ENCODE results near the gene PSMB3. TPM values are rescaled to one million over a fixed set of nuclear protein-coding genes. Genes with fewer than 3 reads are reported as not detected.

The PSMB3 gene
- total RNA-seq, result 156 TPM

DNA sequence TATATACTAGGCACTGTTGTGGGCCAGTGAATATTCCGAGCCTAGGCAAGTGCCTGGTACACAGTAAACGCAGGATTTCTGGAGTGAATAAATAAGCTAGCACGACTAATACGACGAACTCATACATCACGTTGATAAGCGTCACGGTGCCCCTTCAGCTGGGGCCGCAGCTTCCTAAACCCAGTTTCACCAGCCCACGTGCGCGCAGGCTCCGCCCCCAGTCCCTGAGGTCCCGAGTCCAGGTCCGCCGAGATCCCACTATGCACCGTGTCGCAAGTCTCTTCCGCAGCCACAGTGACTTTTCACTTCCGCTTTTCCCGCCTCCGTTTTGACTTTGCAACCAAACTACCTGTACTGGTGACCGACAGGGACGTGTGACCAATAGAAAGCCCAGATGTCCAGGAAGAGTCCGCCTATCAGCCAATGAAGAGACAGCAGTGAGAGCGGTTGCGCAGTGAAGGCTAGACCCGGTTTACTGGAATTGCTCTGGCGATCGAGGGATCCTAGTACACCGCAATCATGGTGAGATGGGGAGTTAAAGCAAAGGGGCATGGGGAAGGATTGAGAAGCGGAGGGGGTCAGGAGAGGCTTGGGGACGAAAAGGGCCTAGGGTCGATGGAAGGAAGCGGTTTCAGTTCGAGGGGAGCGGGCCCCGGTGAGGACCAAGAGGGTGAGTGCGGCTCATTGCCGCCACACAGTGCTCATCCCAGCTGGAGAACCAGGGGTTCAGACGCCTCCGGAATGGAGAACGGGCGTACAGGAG, at the start of gene PSMB3:
Gene PSMB3 (plus strand): TSS at position 434 of the 763 bp plus-strand sequence. CDS start 86 bp downstream, at position 520.
- Histone ChIP-seq H3K27ac (ENCODE audit: low read depth, low read length) (peak within 1 kb of the TSS; percentile 94), H3K4me1 (ENCODE audit: control insufficient read depth in 3 of 3, insufficient read depth in 3 of 3, low read length in 3 of 3) (peaks cover 36 to 60% (median 49%) of the 10 kb centered on the region in 3 donors), H3K36me3 (ENCODE audit: control insufficient read depth in 3 of 3, insufficient read depth in 3 of 3, low read length in 3 of 3) (peaks cover 15 to 21% (median 16%) of the 10 kb centered on the region in 3 donors), H3K27me3 (ENCODE audit: control insufficient read depth in 3 of 3, insufficient read depth in 3 of 3, low read length in 3 of 3) (peaks cover 5 to 42% (median 34%) of the 10 kb centered on the region in 3 donors), H3K9me3 (ENCODE audit: control insufficient read depth in 3 of 3, low read length in 3 of 3) (no peaks in the 10 kb centered on the region), H3K9ac (ENCODE audit: low read depth in 1 of 3, low read length in 3 of 3) (peak within 1 kb of the TSS; percentile 97 to 98 (median 97)), H3K4me3 (ENCODE audit: low read length in 3 of 3) (peak within 1 kb of the TSS; percentile 98 to 99 (median 99))

DNA sequence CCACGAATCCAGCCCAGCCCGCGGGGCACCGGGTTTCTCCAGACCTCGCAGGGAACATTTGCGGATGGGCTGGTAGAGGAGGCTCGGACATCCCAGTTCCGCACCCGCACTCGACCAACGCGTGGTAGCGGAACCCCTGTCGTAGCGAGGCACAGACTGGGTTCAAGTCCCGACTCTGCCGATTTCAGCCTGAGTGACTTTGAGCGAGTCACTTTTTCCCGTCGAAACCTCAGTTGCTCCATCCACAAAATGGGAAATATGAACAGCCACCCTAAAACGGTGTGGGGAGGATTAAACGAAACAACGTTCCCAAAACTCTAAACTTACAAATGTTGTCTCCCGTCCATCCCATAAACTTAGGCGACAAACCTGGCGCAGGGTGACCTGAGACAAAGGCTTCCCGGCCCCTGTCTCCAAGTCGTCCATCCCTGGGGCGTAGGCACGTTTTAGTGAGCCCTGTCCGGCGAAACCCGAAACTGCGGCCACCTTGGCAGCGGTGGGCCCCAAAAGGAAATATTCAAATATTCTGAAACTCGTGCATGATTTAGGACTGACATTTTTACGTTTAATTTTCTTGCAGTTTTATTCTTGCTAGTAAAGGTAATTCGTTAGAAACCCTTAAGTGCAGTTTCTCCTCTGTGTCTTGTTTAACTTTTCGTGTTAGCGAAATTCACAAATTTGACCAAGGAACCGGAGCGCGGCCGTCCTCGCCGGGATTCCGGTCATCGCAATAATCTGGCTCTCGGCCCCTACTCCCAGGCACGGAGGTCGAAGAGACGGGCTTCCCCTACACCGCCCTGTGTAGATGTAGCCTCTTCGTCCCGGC, 49.4 kb upstream of the PSMB3 start:
- Histone ChIP-seq H3K36me3 (ENCODE audit: control insufficient read depth in 3 of 3, insufficient read depth in 3 of 3, low read length in 3 of 3) (peaks cover 3 to 10% (median 6%) of the 10 kb centered on the region in 3 donors), H3K9ac (ENCODE audit: low read depth in 1 of 3, low read length in 3 of 3) (peak overlapping the region; percentile 97 to 98 (median 97)), H3K4me3 (ENCODE audit: low read length in 3 of 3) (peak overlapping the region; percentile 88 to 96 (median 92)), H3K27me3 (ENCODE audit: control insufficient read depth in 3 of 3, insufficient read depth in 3 of 3, low read length in 3 of 3) (no peaks in the 10 kb centered on the region), H3K4me1 (ENCODE audit: control insufficient read depth in 3 of 3, insufficient read depth in 3 of 3, low read length in 3 of 3) (peaks cover 35 to 60% (median 36%) of the 10 kb centered on the region in 3 donors), H3K27ac (ENCODE audit: low read depth, low read length) (peak overlapping the region; percentile 98), H3K9me3 (ENCODE audit: control insufficient read depth in 3 of 3, low read length in 3 of 3) (no peaks in the 10 kb centered on the region)

DNA sequence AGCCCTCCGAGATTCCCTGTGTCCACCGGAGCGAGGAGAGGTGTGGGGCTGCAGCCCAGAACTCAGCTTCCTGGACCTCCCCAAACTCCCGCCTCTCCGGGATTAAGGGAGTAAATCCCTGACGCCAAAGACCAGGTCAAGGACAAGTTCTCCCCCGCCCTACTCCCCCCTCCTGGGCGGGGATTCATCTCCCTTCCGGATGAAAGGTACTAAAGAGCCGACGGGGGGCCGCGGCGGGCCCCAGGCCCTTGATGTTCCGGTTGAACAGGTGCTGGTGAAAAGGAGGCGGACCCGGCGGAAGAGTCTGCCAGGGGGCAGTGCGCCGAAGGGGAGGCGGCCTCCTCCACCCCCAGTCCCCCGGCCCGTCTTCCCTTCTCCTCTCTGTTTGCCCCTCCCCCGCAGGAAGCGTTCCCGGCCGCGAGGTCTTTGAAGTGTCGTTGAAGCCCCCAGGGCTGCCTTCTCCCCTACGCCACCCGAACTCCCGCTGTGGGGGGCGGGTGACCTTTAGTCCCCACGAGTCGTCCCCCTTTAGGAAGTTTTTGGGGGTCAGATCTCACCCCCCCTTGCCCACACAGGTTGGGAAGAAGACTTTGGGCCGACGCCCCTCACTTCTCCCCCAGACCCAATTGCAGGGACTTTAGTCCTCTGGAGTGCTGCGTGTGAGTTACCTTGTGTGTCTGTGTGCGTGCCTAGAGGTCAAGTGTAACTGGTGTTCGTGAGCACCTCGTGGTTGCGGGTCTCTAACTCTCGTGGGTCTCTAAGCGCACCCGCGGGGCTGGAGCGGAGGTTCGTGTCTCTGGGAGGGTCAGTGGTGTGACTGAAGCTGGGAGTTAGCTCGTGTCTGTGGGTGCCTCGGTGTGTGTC, 48.6 kb upstream of the PSMB3 start:
- peak overlapping the region; percentile 88 to 96 (median 92) for H3K4me3 ChIP-seq (ENCODE audit: low read length in 3 of 3)
- H3K27ac ChIP-seq (ENCODE audit: low read depth, low read length), result peak overlapping the region; percentile 98
- H3K27me3 ChIP-seq (ENCODE audit: control insufficient read depth in 3 of 3, insufficient read depth in 3 of 3, low read length in 3 of 3), result no peaks in the 10 kb centered on the region
- H3K36me3 ChIP-seq (ENCODE audit: control insufficient read depth in 3 of 3, insufficient read depth in 3 of 3, low read length in 3 of 3), result peaks cover 3 to 14% (median 8%) of the 10 kb centered on the region in 3 donors
- H3K9ac ChIP-seq (ENCODE audit: low read depth in 1 of 3, low read length in 3 of 3), result peak overlapping the region; percentile 97 to 98 (median 97)
- no peaks in the 10 kb centered on the region for H3K9me3 ChIP-seq (ENCODE audit: control insufficient read depth in 3 of 3, low read length in 3 of 3)
- peaks cover 39 to 65% (median 40%) of the 10 kb centered on the region in 3 donors for H3K4me1 ChIP-seq (ENCODE audit: control insufficient read depth in 3 of 3, insufficient read depth in 3 of 3, low read length in 3 of 3)

DNA sequence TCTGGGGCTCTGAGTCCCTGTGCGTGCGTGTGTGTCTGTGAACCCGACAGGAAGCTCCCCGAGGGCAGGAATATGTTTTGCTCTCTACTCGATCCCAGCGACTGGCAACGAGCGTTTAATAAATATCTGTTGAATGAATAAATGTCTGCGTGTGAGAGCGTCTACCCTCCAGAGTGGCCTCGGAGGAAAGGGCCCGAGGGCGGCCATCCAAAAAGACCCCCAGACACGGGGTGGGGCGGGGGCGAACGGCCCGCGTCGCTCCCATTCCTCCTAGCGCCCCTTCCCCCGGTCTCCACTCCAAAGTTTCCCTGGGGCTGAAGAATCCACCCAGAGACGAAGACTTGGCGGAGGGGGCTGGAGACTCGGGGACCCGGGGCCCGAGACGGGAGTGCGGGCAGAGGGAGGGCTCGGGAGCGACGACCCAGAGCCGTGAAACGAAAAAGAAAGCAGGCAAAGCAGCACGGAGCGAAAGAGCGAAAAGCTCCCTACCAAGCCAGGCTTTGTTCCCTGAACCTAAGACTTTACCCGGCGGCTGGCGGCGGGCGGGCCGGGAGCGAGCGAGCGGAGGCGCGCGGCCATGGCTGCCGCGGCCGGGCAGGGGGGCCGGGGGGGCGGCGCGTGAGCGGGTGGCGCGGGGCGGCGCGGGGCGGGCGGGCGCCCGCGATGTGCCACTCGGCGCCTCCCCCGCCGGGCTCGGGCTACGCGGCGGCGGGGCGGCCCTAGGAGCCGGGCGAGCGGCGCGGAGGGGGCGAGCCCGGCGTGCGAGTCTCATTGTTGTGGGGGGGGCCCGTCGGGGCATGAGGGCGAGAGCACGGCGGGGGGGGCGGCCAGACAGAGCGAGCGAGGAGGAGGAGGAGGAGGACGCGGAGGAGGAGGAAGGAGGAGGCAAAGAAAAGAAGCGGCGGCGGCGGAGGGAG, 47.7 kb upstream of the PSMB3 start, which contains the start of gene MLLT6:
Gene MLLT6 (plus strand): TSS at position 668 of the 917 bp plus-strand sequence. CDS start 360 bp downstream, outside the sequence.
- Histone ChIP-seq H3K36me3 (ENCODE audit: control insufficient read depth in 3 of 3, insufficient read depth in 3 of 3, low read length in 3 of 3) (peaks cover 10 to 20% (median 14%) of the 10 kb centered on the region in 3 donors), H3K4me1 (ENCODE audit: control insufficient read depth in 3 of 3, insufficient read depth in 3 of 3, low read length in 3 of 3) (peaks cover 48 to 69% (median 49%) of the 10 kb centered on the region in 3 donors), H3K4me3 (ENCODE audit: low read length in 3 of 3) (peak within 1 kb of the TSS; percentile 88 to 96 (median 92)), H3K9me3 (ENCODE audit: control insufficient read depth in 3 of 3, low read length in 3 of 3) (no peaks in the 10 kb centered on the region), H3K27me3 (ENCODE audit: control insufficient read depth in 3 of 3, insufficient read depth in 3 of 3, low read length in 3 of 3) (no peaks in the 10 kb centered on the region), H3K9ac (ENCODE audit: low read depth in 1 of 3, low read length in 3 of 3) (peak within 1 kb of the TSS; percentile 97 to 98 (median 97)), H3K27ac (ENCODE audit: low read depth, low read length) (peak within 1 kb of the TSS; percentile 98)

DNA sequence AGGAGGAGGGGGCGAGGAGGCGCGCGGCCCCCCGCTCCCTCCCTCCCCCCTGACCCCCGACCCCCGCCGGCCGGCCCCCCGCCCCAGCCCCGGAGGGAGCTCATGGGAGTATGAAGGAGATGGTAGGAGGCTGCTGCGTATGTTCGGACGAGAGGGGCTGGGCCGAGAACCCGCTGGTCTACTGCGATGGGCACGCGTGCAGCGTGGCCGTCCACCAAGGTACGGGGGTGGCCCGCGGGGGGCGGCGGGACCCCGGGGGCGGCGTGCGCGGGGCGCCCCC, 47.1 kb upstream of the PSMB3 start:
- peak overlapping the region in 2 of 3 donors; percentile 72 to 86 for H3K9ac ChIP-seq (ENCODE audit: low read depth in 1 of 3, low read length in 3 of 3)
- peaks cover 53 to 74% (median 55%) of the 10 kb centered on the region in 3 donors for H3K4me1 ChIP-seq (ENCODE audit: control insufficient read depth in 3 of 3, insufficient read depth in 3 of 3, low read length in 3 of 3)
- H3K27me3 ChIP-seq (ENCODE audit: control insufficient read depth in 3 of 3, insufficient read depth in 3 of 3, low read length in 3 of 3), result no peaks in the 10 kb centered on the region
- H3K27ac ChIP-seq (ENCODE audit: low read depth, low read length), result peak overlapping the region; percentile 98
- H3K9me3 ChIP-seq (ENCODE audit: control insufficient read depth in 3 of 3, low read length in 3 of 3), result no peaks in the 10 kb centered on the region
- peak overlapping the region; percentile 76 to 83 (median 76) for H3K4me3 ChIP-seq (ENCODE audit: low read length in 3 of 3)
- H3K36me3 ChIP-seq (ENCODE audit: control insufficient read depth in 3 of 3, insufficient read depth in 3 of 3, low read length in 3 of 3), result peaks cover 14 to 20% (median 14%) of the 10 kb centered on the region in 3 donors

DNA sequence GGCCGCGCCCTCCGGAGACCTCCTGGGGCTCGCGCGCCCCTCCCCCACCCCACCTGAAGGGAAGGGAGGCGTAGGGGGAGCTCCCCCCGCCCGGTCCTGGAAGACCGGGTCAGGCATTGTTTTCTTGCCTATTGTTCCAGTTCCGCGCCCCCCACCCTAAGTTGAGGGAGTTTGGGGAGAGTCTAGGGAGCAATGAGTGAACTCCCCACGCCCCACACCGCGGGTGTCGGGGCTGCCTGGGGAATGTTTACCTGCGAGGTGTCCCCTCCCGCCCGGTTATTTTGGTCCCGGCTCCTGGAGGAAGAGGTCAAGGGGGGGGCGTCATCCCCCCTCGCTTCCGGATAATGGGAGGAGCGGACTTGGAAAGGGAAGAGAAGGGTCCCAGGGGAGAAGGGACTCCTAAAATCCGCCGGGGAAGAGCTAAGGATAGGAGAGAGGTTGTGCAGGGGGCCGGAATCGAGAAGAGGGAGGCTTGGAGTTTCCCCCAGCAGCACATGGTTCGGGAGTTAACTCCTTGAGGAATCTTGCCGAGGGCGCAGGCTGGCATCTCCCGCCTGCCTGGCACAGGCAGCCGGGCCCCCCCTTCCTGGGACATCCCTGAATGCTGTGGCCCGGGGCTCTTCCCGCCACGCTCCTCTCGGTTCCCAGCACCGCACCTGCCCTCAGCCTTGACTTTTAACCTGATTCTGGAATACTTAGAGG, 46.6 kb upstream of the PSMB3 start:
- H3K4me3 ChIP-seq (ENCODE audit: low read length in 3 of 3), result peak overlapping the region; percentile 76 to 83 (median 76)
- peaks cover 57 to 77% (median 58%) of the 10 kb centered on the region in 3 donors for H3K4me1 ChIP-seq (ENCODE audit: control insufficient read depth in 3 of 3, insufficient read depth in 3 of 3, low read length in 3 of 3)
- peaks cover 15 to 20% (median 15%) of the 10 kb centered on the region in 3 donors for H3K36me3 ChIP-seq (ENCODE audit: control insufficient read depth in 3 of 3, insufficient read depth in 3 of 3, low read length in 3 of 3)

DNA sequence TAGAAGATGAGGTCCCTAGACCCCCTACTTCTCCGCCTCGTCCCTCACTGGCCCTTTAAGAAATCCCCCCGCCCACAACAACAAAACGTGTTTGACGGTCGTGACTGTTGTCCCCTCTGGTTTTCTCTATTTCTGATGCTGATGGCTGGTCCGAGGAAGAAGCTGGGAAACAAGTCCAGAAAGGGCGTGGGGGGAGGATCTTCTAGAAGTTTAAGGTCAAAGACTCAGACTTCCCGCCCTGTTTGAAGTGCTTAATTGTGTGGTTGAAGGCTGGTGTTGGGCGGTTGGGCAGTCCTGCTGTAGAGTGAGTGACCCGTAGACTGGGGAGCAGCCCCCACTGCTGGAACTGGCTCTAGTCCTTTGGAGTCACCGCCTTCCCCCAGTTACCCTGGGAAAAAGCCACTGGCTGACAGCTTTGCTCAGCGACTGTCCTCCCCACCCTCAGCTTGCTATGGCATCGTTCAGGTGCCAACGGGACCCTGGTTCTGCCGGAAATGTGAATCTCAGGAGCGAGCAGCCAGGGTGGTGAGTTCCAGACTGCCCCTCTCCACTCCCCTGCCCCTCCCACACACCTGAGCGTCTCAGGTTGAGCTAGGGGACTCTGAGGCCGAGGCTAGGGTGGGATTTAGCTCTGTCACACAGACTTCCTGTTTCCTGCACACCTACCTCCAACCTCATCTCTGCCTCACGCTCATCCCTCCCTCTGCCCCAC, 45.9 kb upstream of the PSMB3 start:
- H3K4me1 ChIP-seq (ENCODE audit: control insufficient read depth in 3 of 3, insufficient read depth in 3 of 3, low read length in 3 of 3), result peaks cover 56 to 77% (median 58%) of the 10 kb centered on the region in 3 donors
- H3K27ac ChIP-seq (ENCODE audit: low read depth, low read length), result peak overlapping the region; percentile 98
- H3K9ac ChIP-seq (ENCODE audit: low read depth in 1 of 3, low read length in 3 of 3), result peak overlapping the region; percentile 72 to 86 (median 72)
- no peaks in the 10 kb centered on the region for H3K27me3 ChIP-seq (ENCODE audit: control insufficient read depth in 3 of 3, insufficient read depth in 3 of 3, low read length in 3 of 3)
- H3K9me3 ChIP-seq (ENCODE audit: control insufficient read depth in 3 of 3, low read length in 3 of 3), result no peaks in the 10 kb centered on the region
- H3K36me3 ChIP-seq (ENCODE audit: control insufficient read depth in 3 of 3, insufficient read depth in 3 of 3, low read length in 3 of 3), result peaks cover 19 to 22% (median 19%) of the 10 kb centered on the region in 3 donors
- H3K4me3 ChIP-seq (ENCODE audit: low read length in 3 of 3), result peak overlapping the region; percentile 76 to 83 (median 76)

More for the DNA sequence above, 46.6 kb upstream of the PSMB3 start:
- Histone ChIP-seq H3K9ac (ENCODE audit: low read depth in 1 of 3, low read length in 3 of 3) (peak overlapping the region; percentile 72 to 86 (median 72)), H3K27me3 (ENCODE audit: control insufficient read depth in 3 of 3, insufficient read depth in 3 of 3, low read length in 3 of 3) (no peaks in the 10 kb centered on the region), H3K9me3 (ENCODE audit: control insufficient read depth in 3 of 3, low read length in 3 of 3) (no peaks in the 10 kb centered on the region), H3K27ac (ENCODE audit: low read depth, low read length) (peak overlapping the region; percentile 98)

All from skeletal muscle tissue (tissue), 4 donors.